Brain microvascular endothelial cell (primary cell): Measurements from ENCODE around the gene MCC.

Experiments
- DNase-seq: peaks from one replicate; pipeline ENCODE4 v3.0.0-alpha.2; 2020
- H3K27ac ChIP-seq: fragments of 250-450 bp; sonication (Bioruptor Pico); 2 replicates; pipeline ENCODE4 v1.5.1; 2020; ENCODE audit warnings: mild to moderate bottlenecking, moderate library complexity
- H3K27me3 ChIP-seq: fragments of 250-450 bp; sonication (Bioruptor Pico); replicated peaks from 2 replicates; pipeline ENCODE4 v1.5.1; 2020; ENCODE audit warnings: mild to moderate bottlenecking
- H3K36me3 ChIP-seq: fragments of 250-450 bp; sonication (Bioruptor Pico); replicated peaks from 2 replicates; pipeline ENCODE4 v1.5.1; 2020; ENCODE audit warnings: mild to moderate bottlenecking
- H3K4me3 ChIP-seq: 2 replicates; pipeline ENCODE4 v1.5.1; 2011; ENCODE audit warnings: low read depth, mild to moderate bottlenecking, control low read depth, low read length, moderate library complexity
- CTCF ChIP-seq: IDR thresholded peaks from 2 replicates; pipeline ENCODE4 v1.5.1; 2011; ENCODE audit warnings: low read depth, mild to moderate bottlenecking, moderate library complexity, low read length, control low read depth, inconsistent platforms; ENCODE audit errors: missing control alignments
- in situ Hi-C: cut with HindIII; loops from 2 replicates; pipeline ENCODE4 v1.10.0; 2017; ENCODE audit warnings: low sequenced_read_pairs, low pct_ligation_motif_present

Gene MCC

GRCh38 chr5:113389116-113389515 is 99.1 kb downstream of the MCC start:
- Histone ChIP-seq H3K36me3 (no peaks in the 10 kb centered on the region), H3K27me3 (no peaks in the 10 kb centered on the region), H3K4me3 (no peak overlapping the region), H3K27ac (no peak overlapping the region)
- in situ Hi-C loops: no loop called here
- no peak for DNase-seq
- TF ChIP-seq CTCF: no peak

- Histone ChIP-seq H3K4me3 (no peak overlapping the region), H3K27me3 (no peaks in the 10 kb centered on the region), H3K27ac (no peak overlapping the region), H3K36me3 (no peaks in the 10 kb centered on the region)
- in situ Hi-C loops: no loop called here
- TF ChIP-seq CTCF: no peak
- DNase-seq: no peak
Measured at GRCh38 chr5:113387844-113388243, 100.4 kb downstream of the MCC start.

GRCh38 chr5:113384782-113385285 is 103.4 kb downstream of the MCC start:
- no peaks in the 10 kb centered on the region for H3K36me3 ChIP-seq
- DNase-seq: no peak
- in situ Hi-C loops: no loop called here
- no peak overlapping the region for H3K27ac ChIP-seq
- H3K4me3 ChIP-seq: no peak overlapping the region
- no peak for TF ChIP-seq CTCF
- H3K27me3 ChIP-seq: no peaks in the 10 kb centered on the region

GRCh38 chr5:113382731-113383130 is 105.5 kb downstream of the MCC start:
- Histone ChIP-seq H3K36me3 (no peaks in the 10 kb centered on the region), H3K27ac (no peak overlapping the region), H3K27me3 (no peaks in the 10 kb centered on the region), H3K4me3 (no peak overlapping the region)
- no peak for TF ChIP-seq CTCF
- in situ Hi-C loops: no loop called here
- DNase-seq: no peak

GRCh38 chr5:113381791-113382190 is 106.5 kb downstream of the MCC start:
- no peak for DNase-seq
- in situ Hi-C loops: no loop called here

More at GRCh38 chr5:113381791-113382190, 106.5 kb downstream of the MCC start:
- Histone ChIP-seq H3K27me3 (no peaks in the 10 kb centered on the region), H3K27ac (no peak overlapping the region), H3K36me3 (no peaks in the 10 kb centered on the region), H3K4me3 (no peak overlapping the region)
- no peak for TF ChIP-seq CTCF
